PC-3 (cell line): Measurements from ENCODE around the gene LCA5L. TPM values are rescaled to one million over a fixed set of nuclear protein-coding genes. Genes with fewer than 3 reads are reported as not detected.

Experiments used
- ATAC-seq: fragments of 200-7000 bp; cut with Tn5 transposase; 2 replicates; pipeline ENCODE4 v1.9.1; 2020; ENCODE audit warnings: mild to moderate bottlenecking, moderate library complexity
- Bru-seq: library from RNA; stranded (reverse); fragments of 400-500 nt; gene quantifications from one replicate; lab custom pipeline; 2021; lab: Mats Ljungman, UMichigan
- BruChase-seq, 2 experiments: library from RNA; stranded (reverse); fragments of 400-500 nt; gene quantifications; one replicate each; lab custom pipeline; 2021; lab: Mats Ljungman, UMichigan
- BruUV-seq: library from RNA; stranded (reverse); fragments of 400-500 nt; replicated peaks from 2 replicates; lab custom pipeline; 2021; lab: Mats Ljungman, UMichigan
- CTCF ChIA-PET: fragments of 300-600 bp; sonication (Branson Sonifier 250); formaldehyde crosslinking; loops from one replicate; lab custom pipeline; 2022; ENCODE audit warnings: antibody characterized with exemption; lab: Charles Lee
- POLR2A ChIA-PET: fragments of 300-600 bp; sonication (Branson Sonifier 250); formaldehyde crosslinking; loops from one replicate; lab custom pipeline; 2022; ENCODE audit warnings: antibody characterized with exemption; ENCODE audit not compliant: unreplicated experiment; lab: Charles Lee
- DNase-seq: peaks from one replicate; pipeline ENCODE4 v3.0.0-alpha.2; 2015
- H2AFZ ChIP-seq: fragments of 300-600 bp; sonication (generic); 2 replicates; pipeline ENCODE4 v1.6.0; 2016; ENCODE audit warnings: antibody characterized with exemption, low read length
- H3F3A ChIP-seq: fragments of 300-600 bp; sonication (generic); one replicate; pipeline ENCODE4 v1.6.0; 2017; ENCODE audit warnings: antibody characterized with exemption, low read length, control low read depth, mild to moderate bottlenecking; ENCODE audit not compliant: unreplicated experiment
- H3K27ac ChIP-seq: fragments of 300-600 bp; sonication (generic); 2 replicates; pipeline ENCODE4 v1.5.1; 2016; ENCODE audit warnings: mild to moderate bottlenecking, low read length
- H3K27me3 ChIP-seq: fragments of 300-600 bp; sonication (generic); 2 replicates; pipeline ENCODE4 v1.6.1; 2016; ENCODE audit warnings: low read length, mixed read lengths
- H3K36me3 ChIP-seq: fragments of 300-600 bp; sonication (generic); 2 replicates; pipeline ENCODE4 v1.6.1; 2016; ENCODE audit warnings: low read depth, mixed run types, low read length, mixed read lengths
- H3K4me1 ChIP-seq: fragments of 300-600 bp; sonication (generic); 2 replicates; pipeline ENCODE4 v1.5.1; 2016; ENCODE audit warnings: low read length; ENCODE audit not compliant: insufficient read depth
- H3K4me2 ChIP-seq: fragments of 300-600 bp; sonication (generic); 2 replicates; pipeline ENCODE4 v1.6.0; 2016; ENCODE audit warnings: low read length
- H3K4me3 ChIP-seq: fragments of 300-600 bp; sonication (generic); 2 replicates; pipeline ENCODE4 v1.5.1; 2016; ENCODE audit warnings: mild to moderate bottlenecking, low read length, mixed read lengths
- H3K79me2 ChIP-seq: fragments of 300-600 bp; sonication (generic); 2 replicates; pipeline ENCODE4 v1.6.1; 2017; ENCODE audit warnings: low read length, mixed read lengths
- H3K9ac ChIP-seq: fragments of 300-600 bp; sonication (generic); 2 replicates; pipeline ENCODE4 v1.6.0; 2016; ENCODE audit warnings: mild to moderate bottlenecking, low read length
- H3K9me2 ChIP-seq: fragments of 300-600 bp; sonication (generic); replicated peaks from 2 replicates; pipeline ENCODE4 v1.6.1; 2016; ENCODE audit warnings: mixed run types, low read length, mixed read lengths
- H3K9me3 ChIP-seq: fragments of 300-600 bp; sonication (generic); 2 replicates; pipeline ENCODE4 v1.6.1; 2016; ENCODE audit warnings: low read length, mixed read lengths
- H4K20me1 ChIP-seq: fragments of 300-600 bp; sonication (generic); 2 replicates; pipeline ENCODE4 v1.6.1; 2016; ENCODE audit warnings: low read length, mixed read lengths
- EZH2 ChIP-seq: fragments of 300-600 bp; sonication (generic); IDR thresholded peaks from one replicate; pipeline ENCODE4 v1.6.1; 2017; ENCODE audit warnings: antibody characterized with exemption, mild to moderate bottlenecking, low read length; ENCODE audit not compliant: unreplicated experiment
- EZH2phosphoT487 ChIP-seq: fragments of 300-600 bp; sonication (generic); IDR thresholded peaks from 2 replicates; pipeline ENCODE4 v1.6.1; 2018; ENCODE audit warnings: mild to moderate bottlenecking, antibody characterized with exemption, low read length, borderline replicate concordance
- intact Hi-C: fragments of 100-400 bp; cut with micrococcal nuclease; formaldehyde crosslinking; loops from 2 replicates; pipeline ENCODE4 v1.9.0; 2023
- long read RNA-seq: library from polyadenylated mRNA; unstranded; transcript quantifications from one replicate; pipeline ENCODE4 v2.0.0, GENCODE V29; 2021; ENCODE audit not compliant: unreplicated experiment
- total RNA-seq: library from RNA; depleted of rRNA; stranded (reverse); fragments of >200 nt; gene quantifications from 2 replicates; pipeline ENCODE4 v1.2.3, GENCODE V29; 2014; rRNA removed
- TF ChIP-seq, protein P1 (sequence below): fragments of 300-600 bp; sonication (generic); conservative IDR thresholded peaks from 2 replicates; pipeline ENCODE4 v1.5.1; 2017; ENCODE audit warnings: antibody characterized with exemption, low read depth, mild to moderate bottlenecking, low read length

LCA5L gene
- 0.40 and 0.98 TPM in 2 replicates for total RNA-seq
- Bru-seq, nascent RNA = percentile 42 among the genes with signal in this experiment
- BruChase-seq, experiment 1, labeled RNA remaining after a 6-hour chase = percentile 35 among the genes with signal in this experiment
- BruChase-seq, experiment 2, labeled RNA remaining after a 2-hour chase = percentile 39 among the genes with signal in this experiment
- long read RNA-seq, partial matches to known transcripts = 0 of 10 reads
- long read RNA-seq, other reads (novel, unspliced or antisense) = 8 of 10 reads

DNA sequence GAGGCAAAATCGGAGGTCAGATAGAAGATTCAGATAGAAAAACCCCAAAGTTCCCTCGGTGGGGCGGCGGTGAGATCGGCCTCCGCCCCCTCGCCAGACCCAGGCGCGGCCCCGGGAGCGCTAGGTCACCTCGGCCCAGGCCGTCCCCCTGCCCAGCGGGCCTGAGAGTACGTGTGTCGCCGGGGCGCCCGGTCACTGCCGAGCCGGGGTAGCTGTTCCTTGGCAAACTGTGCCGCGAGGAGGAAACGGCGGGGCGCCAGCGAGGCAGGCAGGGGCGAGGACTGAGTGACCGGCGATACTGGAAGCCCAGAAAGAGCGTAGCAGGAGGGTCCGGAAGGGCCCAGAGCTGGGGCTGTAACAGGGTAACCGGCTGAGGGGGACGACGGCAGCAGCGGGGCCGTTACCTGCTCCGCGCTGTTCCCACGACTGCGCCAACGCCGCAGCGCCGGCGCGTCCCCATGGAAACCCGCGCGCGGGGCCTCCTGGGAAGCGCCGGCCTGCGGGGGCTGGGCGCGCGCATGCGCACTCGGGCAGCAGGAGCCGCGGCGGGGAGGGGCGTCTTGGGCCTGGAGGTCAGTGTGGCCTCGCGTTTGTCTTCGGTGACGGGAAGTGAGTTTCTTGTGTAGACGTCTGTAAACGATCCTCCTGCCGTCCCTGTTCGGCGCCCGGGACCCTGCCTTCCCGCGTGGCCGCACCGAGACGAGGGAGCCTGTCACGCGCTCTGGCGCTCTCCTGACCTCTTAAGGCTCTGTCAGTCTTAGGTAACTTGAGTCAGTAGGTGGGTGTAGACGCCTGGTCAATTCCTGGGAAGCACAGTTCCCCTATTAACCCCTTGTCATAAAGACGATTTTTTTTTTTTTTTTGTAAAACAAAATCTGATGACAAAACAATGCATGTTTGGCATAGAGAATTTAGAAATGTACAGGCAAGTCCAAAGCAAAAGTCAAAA, at the start of gene LCA5L:
Gene LCA5L (minus strand): TSS at position 458 of the 949 bp plus-strand sequence. CDS start 17,285 bp downstream, outside the sequence.
- Histone ChIP-seq H3K4me3 (peak within 1 kb of the TSS; percentile 97), H3K36me3 (no peaks in the 10 kb centered on the region), H4K20me1 (no peaks in the 10 kb centered on the region), H3K9ac (peak within 1 kb of the TSS; percentile 69), H2AFZ (peak within 1 kb of the TSS; percentile 100), H3K27ac (peak within 1 kb of the TSS; percentile 31; the same call in 1 of the 2 replicates), H3K79me2 (no peaks in the 10 kb centered on the region), H3K9me2 (no peaks in the 10 kb centered on the region), H3K4me1 (peaks cover 11% of the 10 kb centered on the region), H3K9me3 (no peaks in the 10 kb centered on the region), H3K4me2 (peak within 1 kb of the TSS; percentile 99), H3F3A (no peaks in the 10 kb centered on the region), H3K27me3 (no peaks in the 10 kb centered on the region)
- TF ChIP-seq EZH2 = no peak
- TF ChIP-seq, protein P1, sequence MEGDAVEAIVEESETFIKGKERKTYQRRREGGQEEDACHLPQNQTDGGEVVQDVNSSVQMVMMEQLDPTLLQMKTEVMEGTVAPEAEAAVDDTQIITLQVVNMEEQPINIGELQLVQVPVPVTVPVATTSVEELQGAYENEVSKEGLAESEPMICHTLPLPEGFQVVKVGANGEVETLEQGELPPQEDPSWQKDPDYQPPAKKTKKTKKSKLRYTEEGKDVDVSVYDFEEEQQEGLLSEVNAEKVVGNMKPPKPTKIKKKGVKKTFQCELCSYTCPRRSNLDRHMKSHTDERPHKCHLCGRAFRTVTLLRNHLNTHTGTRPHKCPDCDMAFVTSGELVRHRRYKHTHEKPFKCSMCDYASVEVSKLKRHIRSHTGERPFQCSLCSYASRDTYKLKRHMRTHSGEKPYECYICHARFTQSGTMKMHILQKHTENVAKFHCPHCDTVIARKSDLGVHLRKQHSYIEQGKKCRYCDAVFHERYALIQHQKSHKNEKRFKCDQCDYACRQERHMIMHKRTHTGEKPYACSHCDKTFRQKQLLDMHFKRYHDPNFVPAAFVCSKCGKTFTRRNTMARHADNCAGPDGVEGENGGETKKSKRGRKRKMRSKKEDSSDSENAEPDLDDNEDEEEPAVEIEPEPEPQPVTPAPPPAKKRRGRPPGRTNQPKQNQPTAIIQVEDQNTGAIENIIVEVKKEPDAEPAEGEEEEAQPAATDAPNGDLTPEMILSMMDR = 0 out of 2 replicates have a peak, but pooled peaks have one; percentile 16
- DNase-seq (peak; percentile 95), ATAC-seq (peak; percentile 89)
- TSS peak; percentile 89 for BruUV-seq
- CTCF ChIA-PET = interaction anchor here (1.1 kb wide), 1 partner anchor 72 kb away, joined by 6 read pairs; no protein-coding TSS in a partner anchor
- intact Hi-C loops = loop anchor here (10.0 kb wide), 1 partner anchor 131 kb away; the partner anchor contains the start of gene BRWD1
- POLR2A ChIA-PET = interaction anchor here (0.6 to 1.4 kb wide), 2 partner anchors 54 to 65 kb away, joined by 3 read pairs; a partner anchor contains a TSS

GRCh38 chr21:39489380-39489924, 43.9 kb upstream of the LCA5L start:
- ChIA-PET POLR2A (no interaction called here), CTCF (no interaction called here)
- H3K9me2 ChIP-seq = no peaks in the 10 kb centered on the region
- H3K4me2 ChIP-seq = no peak overlapping the region
- no peaks in the 10 kb centered on the region for H3F3A ChIP-seq
- no peaks in the 10 kb centered on the region for H3K79me2 ChIP-seq
- no peak overlapping the region for H3K27ac ChIP-seq
- H3K9me3 ChIP-seq = no peaks in the 10 kb centered on the region
- no peak overlapping the region for H3K4me3 ChIP-seq
- TF ChIP-seq EZH2phosphoT487 = no peak
- TF ChIP-seq, protein P1 = no peak
- BruUV-seq = no TSS peak
- H4K20me1 ChIP-seq = no peaks in the 10 kb centered on the region
- H3K4me1 ChIP-seq = no peaks in the 10 kb centered on the region
- no peak overlapping the region for H2AFZ ChIP-seq
- ATAC-seq = no peak
- no peaks in the 10 kb centered on the region for H3K27me3 ChIP-seq
- no peak overlapping the region for H3K9ac ChIP-seq
- no peaks in the 10 kb centered on the region for H3K36me3 ChIP-seq
- no peak for DNase-seq
- intact Hi-C loops = no loop called here
